HepG2 (cell line): Measurements from ENCODE around the gene MAPK6. TPM values are rescaled to one million over a fixed set of nuclear protein-coding genes. Genes with fewer than 3 reads are reported as not detected.

Experiments used
- ADNP ChIP-seq: sonication (generic); formaldehyde crosslinking; IDR thresholded peaks from 2 replicates; pipeline ENCODE4 v1.4.0; 2020; ENCODE audit warnings: missing genetic modification reagents
- ARID2 ChIP-seq: sonication (generic); formaldehyde crosslinking; IDR thresholded peaks from 2 replicates; pipeline ENCODE4 v1.8.1; 2022; ENCODE audit warnings: mild to moderate bottlenecking, missing genetic modification reagents, borderline replicate concordance
- BCL6 ChIP-seq: IDR thresholded peaks from 2 replicates; pipeline ENCODE4 v1.6.1; 2016; ENCODE audit warnings: missing genetic modification reagents, missing compliant biosample characterization
- BORCS8-MEF2B ChIP-seq: sonication (generic); formaldehyde crosslinking; IDR thresholded peaks from 2 replicates; pipeline ENCODE4 v1.8.0; 2022; ENCODE audit warnings: mild to moderate bottlenecking, missing genetic modification reagents
- CEBPB ChIP-seq: IDR thresholded peaks from 2 replicates; pipeline ENCODE4 v1.6.1; 2011; ENCODE audit warnings: low read depth, low read length, improper control_type of control experiment, borderline replicate concordance
- ISX ChIP-seq: sonication (generic); formaldehyde crosslinking; conservative IDR thresholded peaks from 2 replicates; pipeline ENCODE4 v1.5.0; 2020; ENCODE audit warnings: missing genetic modification reagents
- KLF15 ChIP-seq: sonication (generic); formaldehyde crosslinking; IDR thresholded peaks from 2 replicates; pipeline ENCODE4 v1.8.1; 2023; ENCODE audit warnings: borderline replicate concordance, mild to moderate bottlenecking, inconsistent platforms, missing genetic modification reagents, mixed read lengths
- MTA3 ChIP-seq: sonication (generic); formaldehyde crosslinking; IDR thresholded peaks from 2 replicates; pipeline ENCODE4 v1.4.0; 2020; ENCODE audit warnings: missing genetic modification reagents
- PLSCR1 ChIP-seq: sonication (generic); formaldehyde crosslinking; IDR thresholded peaks from 2 replicates; pipeline ENCODE4 v1.5.0; 2020; ENCODE audit warnings: missing genetic modification reagents, mild to moderate bottlenecking, borderline replicate concordance
- ZNF496 ChIP-seq: sonication (generic); formaldehyde crosslinking; IDR thresholded peaks from 2 replicates; pipeline ENCODE4 v1.8.1; 2023; ENCODE audit warnings: mild to moderate bottlenecking, moderate library complexity, missing genetic modification reagents; ENCODE audit not compliant: insufficient replicate concordance
- ZNF564 ChIP-seq: sonication (generic); formaldehyde crosslinking; IDR thresholded peaks from 2 replicates; pipeline ENCODE4 v1.8.1; 2023; ENCODE audit warnings: mild to moderate bottlenecking, missing genetic modification reagents
- ZNF589 ChIP-seq: sonication (generic); formaldehyde crosslinking; conservative IDR thresholded peaks from 2 replicates; pipeline ENCODE4 v1.8.0; 2022; ENCODE audit warnings: mild to moderate bottlenecking, moderate library complexity, missing genetic modification reagents
- ZNF691 ChIP-seq: sonication (generic); formaldehyde crosslinking; IDR thresholded peaks from 2 replicates; pipeline ENCODE4 v1.4.0; 2020; ENCODE audit warnings: missing genetic modification reagents, low read depth, mild to moderate bottlenecking, borderline replicate concordance
- polyA plus RNA-seq, 8 experiments: library from polyadenylated mRNA; depleted of rRNA in 3 of 8; stranded (reverse) in 7 of 8; unstranded in 1 of 8; fragments of >200 nt; fragmentation: Illumina TruSeq in 4 of 8; extraction: Trizol in 4 of 8; gene quantifications; 2 replicates each; pipeline versions ENCODE4 v1.2.1 to v1.2.3, GENCODE V29; 2011 to 2016; ENCODE audit warnings: low read depth in 4 of 8, missing spikeins in 1 of 8, mixed read lengths in 1 of 8; ENCODE audit not compliant: insufficient read depth in 1 of 8
- total RNA-seq, 5 experiments: library from RNA; depleted of rRNA; stranded (reverse); fragments of >200 nt; fragmentation: Illumina TruSeq; extraction: Trizol; gene quantifications; 2 replicates each; pipeline ENCODE4 v1.2.3, GENCODE V29; 2016; ENCODE audit warnings: low read depth in 1 of 5
- TF ChIP-seq, protein P1 (sequence below): IDR thresholded peaks from 2 replicates; pipeline ENCODE4 v1.6.1; 2016; ENCODE audit warnings: mild to moderate bottlenecking
- TF ChIP-seq, protein P2 (sequence below): sonication (generic); formaldehyde crosslinking; IDR thresholded peaks from 2 replicates; pipeline ENCODE4 v1.5.1; 2020; ENCODE audit warnings: mild to moderate bottlenecking, missing genetic modification reagents, borderline replicate concordance
- TF ChIP-seq, protein P3 (sequence below): sonication (generic); formaldehyde crosslinking; IDR thresholded peaks from 2 replicates; pipeline ENCODE4 v1.4.0; 2020; ENCODE audit warnings: mild to moderate bottlenecking, missing genetic modification reagents
- TF ChIP-seq, protein P4 (sequence below): sonication (generic); formaldehyde crosslinking; conservative IDR thresholded peaks from 2 replicates; pipeline ENCODE4 v1.4.0; 2020; ENCODE audit warnings: missing genetic modification reagents
- TF ChIP-seq, protein P5 (sequence below): sonication (generic); formaldehyde crosslinking; IDR thresholded peaks from 2 replicates; pipeline ENCODE4 v1.9.0; 2021; ENCODE audit warnings: missing genetic modification reagents, mild to moderate bottlenecking, borderline replicate concordance

The MAPK6 gene
- total and polyA plus RNA-seq, 2 of the 13 experiments (the other 11 are each of a cell fraction or from before 2014, with no cell fraction given), result 89.5 to 99.7 TPM

DNA sequence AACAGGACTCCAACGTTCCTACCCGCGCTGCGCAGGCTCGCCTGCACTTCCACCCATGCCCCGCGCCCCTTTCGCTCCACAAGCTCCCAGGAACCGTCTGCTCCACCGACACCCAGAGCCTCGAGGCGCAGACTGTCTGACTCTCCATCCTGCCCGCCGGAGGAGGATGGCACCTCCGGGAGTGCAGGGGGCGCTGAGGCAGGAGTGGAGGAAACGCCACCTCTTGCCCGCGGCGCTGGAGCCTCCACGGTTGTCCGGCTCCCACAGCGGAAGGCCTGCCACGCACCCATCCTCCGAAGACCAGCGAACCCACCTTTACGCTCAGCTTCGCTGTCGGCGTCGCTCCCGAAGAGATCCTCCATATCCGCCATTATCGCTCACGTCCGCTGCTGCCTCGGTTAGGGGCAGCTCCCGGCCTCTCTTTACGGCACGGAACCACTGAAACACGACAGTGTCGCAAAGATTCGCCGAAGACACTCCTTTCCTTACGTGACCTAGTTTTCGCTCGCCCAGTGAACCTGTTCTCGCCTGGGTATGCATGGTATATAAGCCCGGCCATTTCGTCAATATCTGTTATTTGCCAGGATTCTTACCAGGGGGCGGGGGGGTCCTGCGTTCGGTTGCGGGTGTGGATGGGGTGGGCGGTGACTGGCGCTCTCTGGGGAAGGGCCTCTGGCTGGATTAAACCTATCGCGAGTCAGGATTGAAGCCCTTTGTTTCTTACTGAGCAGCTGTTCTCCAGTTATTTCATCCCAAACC lies 47.5 kb upstream of the MAPK6 start, which contains the start of gene LEO1 (continued):
- 0 out of 2 replicates have a peak, but pooled peaks have one; percentile 40 for TF ChIP-seq ADNP
- TF ChIP-seq, protein P1, sequence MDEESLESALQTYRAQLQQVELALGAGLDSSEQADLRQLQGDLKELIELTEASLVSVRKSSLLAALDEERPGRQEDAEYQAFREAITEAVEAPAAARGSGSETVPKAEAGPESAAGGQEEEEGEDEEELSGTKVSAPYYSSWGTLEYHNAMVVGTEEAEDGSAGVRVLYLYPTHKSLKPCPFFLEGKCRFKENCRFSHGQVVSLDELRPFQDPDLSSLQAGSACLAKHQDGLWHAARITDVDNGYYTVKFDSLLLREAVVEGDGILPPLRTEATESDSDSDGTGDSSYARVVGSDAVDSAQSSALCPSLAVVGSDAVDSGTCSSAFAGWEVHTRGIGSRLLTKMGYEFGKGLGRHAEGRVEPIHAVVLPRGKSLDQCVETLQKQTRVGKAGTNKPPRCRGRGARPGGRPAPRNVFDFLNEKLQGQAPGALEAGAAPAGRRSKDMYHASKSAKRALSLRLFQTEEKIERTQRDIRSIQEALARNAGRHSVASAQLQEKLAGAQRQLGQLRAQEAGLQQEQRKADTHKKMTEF, result peak; percentile 65; the same call in 1 of the 2 replicates
- no peak; the same call in 1 of the 2 replicates for TF ChIP-seq ISX
- TF ChIP-seq ZNF691 (CRISPR knock-in tag), result peak; percentile 76
- TF ChIP-seq, protein P2, sequence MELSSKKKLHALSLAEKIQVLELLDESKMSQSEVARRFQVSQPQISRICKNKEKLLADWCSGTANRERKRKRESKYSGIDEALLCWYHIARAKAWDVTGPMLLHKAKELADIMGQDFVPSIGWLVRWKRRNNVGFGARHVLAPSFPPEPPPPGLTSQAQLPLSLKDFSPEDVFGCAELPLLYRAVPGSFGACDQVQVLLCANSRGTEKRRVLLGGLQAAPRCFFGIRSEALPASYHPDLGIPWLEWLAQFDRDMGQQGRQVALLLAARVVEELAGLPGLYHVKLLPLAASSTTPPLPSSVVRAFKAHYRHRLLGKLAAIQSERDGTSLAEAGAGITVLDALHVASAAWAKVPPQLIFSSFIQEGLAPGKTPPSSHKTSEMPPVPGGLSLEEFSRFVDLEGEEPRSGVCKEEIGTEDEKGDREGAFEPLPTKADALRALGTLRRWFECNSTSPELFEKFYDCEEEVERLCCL (CRISPR knock-in tag), result 0 out of 2 replicates have a peak, but pooled peaks have one; percentile 80
- TF ChIP-seq, protein P3, sequence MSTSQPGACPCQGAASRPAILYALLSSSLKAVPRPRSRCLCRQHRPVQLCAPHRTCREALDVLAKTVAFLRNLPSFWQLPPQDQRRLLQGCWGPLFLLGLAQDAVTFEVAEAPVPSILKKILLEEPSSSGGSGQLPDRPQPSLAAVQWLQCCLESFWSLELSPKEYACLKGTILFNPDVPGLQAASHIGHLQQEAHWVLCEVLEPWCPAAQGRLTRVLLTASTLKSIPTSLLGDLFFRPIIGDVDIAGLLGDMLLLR (CRISPR knock-in tag), result peak; percentile 60; the same call in 1 of the 2 replicates
- no peak for TF ChIP-seq PLSCR1 (CRISPR knock-in tag)
- TF ChIP-seq, protein P4, sequence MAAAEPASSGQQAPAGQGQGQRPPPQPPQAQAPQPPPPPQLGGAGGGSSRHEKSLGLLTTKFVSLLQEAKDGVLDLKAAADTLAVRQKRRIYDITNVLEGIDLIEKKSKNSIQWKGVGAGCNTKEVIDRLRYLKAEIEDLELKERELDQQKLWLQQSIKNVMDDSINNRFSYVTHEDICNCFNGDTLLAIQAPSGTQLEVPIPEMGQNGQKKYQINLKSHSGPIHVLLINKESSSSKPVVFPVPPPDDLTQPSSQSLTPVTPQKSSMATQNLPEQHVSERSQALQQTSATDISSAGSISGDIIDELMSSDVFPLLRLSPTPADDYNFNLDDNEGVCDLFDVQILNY (CRISPR knock-in tag), result no peak
- peak; percentile 76; the same call in 1 of the 2 replicates for TF ChIP-seq ZNF564 (CRISPR knock-in tag)
- TF ChIP-seq, protein P5, sequence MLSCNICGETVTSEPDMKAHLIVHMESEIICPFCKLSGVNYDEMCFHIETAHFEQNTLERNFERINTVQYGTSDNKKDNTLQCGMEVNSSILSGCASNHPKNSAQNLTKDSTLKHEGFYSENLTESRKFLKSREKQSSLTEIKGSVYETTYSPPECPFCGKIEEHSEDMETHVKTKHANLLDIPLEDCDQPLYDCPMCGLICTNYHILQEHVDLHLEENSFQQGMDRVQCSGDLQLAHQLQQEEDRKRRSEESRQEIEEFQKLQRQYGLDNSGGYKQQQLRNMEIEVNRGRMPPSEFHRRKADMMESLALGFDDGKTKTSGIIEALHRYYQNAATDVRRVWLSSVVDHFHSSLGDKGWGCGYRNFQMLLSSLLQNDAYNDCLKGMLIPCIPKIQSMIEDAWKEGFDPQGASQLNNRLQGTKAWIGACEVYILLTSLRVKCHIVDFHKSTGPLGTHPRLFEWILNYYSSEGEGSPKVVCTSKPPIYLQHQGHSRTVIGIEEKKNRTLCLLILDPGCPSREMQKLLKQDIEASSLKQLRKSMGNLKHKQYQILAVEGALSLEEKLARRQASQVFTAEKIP (CRISPR knock-in tag), result no peak
- peak; percentile 72; the same call in 1 of the 2 replicates for TF ChIP-seq KLF15 (CRISPR knock-in tag)
- no peak for TF ChIP-seq CEBPB
- TF ChIP-seq BCL6 (CRISPR knock-in tag), result peak; percentile 49; the same call in 1 of the 2 replicates
- TF ChIP-seq ZNF496 (CRISPR knock-in tag), result no peak
- TF ChIP-seq ARID2 (CRISPR knock-in tag), result no peak
- no peak for TF ChIP-seq MTA3 (CRISPR knock-in tag)
- TF ChIP-seq BORCS8-MEF2B, result peak; percentile 19; the same call in 1 of the 2 replicates
- TF ChIP-seq ZNF589, result no peak
